Peyer's patch (tissue), 4 donors: ENCODE measurements around the gene ORAI2.
"Not testable (repeated sequence)": the region's sequence is repeated elsewhere in the genome, so short reads cannot be mapped to it uniquely, and the experiment has no call there.

Source experiments
- CTCF ChIP-seq, 6 experiments: fragments of 450-650 bp in 4 of 6; fragments of 200-600 bp in 2 of 6; sonication (generic) in 1 of 6; IDR thresholded peaks; one replicate each; pipeline ENCODE4 v1.5.1; 2017 to 2019; ENCODE audit warnings: antibody characterized with exemption in 6 of 6, mild to moderate bottlenecking in 3 of 6, moderate library complexity in 1 of 6
- POLR2A ChIP-seq, 2 donors: fragments of 450-650 bp; IDR thresholded peaks; one replicate each; pipeline ENCODE4 v1.5.1; 2017; ENCODE audit warnings: antibody characterized with exemption in 2 of 2, mild to moderate bottlenecking in 2 of 2, moderate library complexity in 2 of 2

DNA sequence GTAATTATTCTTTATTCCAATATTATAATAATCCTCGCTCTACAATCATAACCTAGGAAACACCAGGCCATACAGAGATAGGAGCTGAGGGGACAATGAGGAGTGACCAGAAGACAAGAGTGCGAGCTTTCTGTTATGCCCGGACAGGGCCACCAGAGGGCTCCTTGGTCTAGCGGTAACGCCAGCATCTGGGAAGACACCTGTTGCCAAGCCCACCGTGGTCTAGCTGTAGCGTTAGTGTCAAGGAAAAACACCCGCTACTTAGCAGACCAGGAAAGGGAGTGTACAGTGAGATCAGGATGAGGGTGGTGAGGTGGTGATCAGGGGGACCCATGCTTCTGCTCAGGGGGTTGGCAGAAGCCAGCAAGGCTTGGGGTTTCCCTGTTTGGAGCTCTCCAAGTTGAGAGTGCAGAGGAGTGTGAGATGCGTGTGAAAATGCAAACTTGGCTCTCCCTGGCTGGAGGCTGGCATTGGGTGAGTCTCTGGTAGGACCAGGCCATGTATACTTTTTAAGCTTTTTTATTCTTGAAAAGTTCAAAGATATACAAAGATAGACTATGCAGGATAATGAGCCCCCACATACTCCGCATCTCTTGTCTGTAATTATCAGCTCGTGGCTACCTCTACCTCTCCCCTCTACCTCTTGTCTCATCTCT is 46.7 kb downstream of the ORAI2 start:
- TF ChIP-seq POLR2A (IDR thresholded peaks at IDR 0.05): not testable (repeated sequence)
- peak in 4 of 6 experiments; percentile 32 to 58 (median 48) for TF ChIP-seq CTCF (IDR thresholded peaks at IDR 0.05)
